Omental fat pad (tissue), 4 donors: Measurements from ENCODE around the gene GRB2. TPM values are rescaled to one million over a fixed set of nuclear protein-coding genes. Genes with fewer than 3 reads are reported as not detected.

Source experiments
- ATAC-seq: fragments of 150-250 bp; one replicate; pipeline ENCODE4 v1.9.1; 2016; ENCODE audit warnings: mild to moderate bottlenecking, moderate library complexity; ENCODE audit not compliant: low FRiP score
- DNase-seq: peaks from one replicate; pipeline ENCODE4 v3.0.0-alpha.2; 2019; ENCODE audit warnings: low spot score
- total RNA-seq, 4 donors: library from RNA; depleted of rRNA; stranded (reverse); fragments of >200 nt; gene quantifications; one replicate each; pipeline ENCODE4 v1.1.0, GENCODE V29; 2016
- TF ChIP-seq, protein P1 (sequence below), 3 donors: fragments of 450-650 bp; IDR thresholded peaks; one replicate each; pipeline ENCODE4 v1.5.1; 2016 to 2017; ENCODE audit warnings: antibody characterized with exemption in 3 of 3, mild to moderate bottlenecking in 3 of 3, moderate library complexity in 2 of 3

Gene GRB2
- total RNA-seq, 4 donors from 2014 or later: 87.4 to 152 (median 108) TPM

DNA sequence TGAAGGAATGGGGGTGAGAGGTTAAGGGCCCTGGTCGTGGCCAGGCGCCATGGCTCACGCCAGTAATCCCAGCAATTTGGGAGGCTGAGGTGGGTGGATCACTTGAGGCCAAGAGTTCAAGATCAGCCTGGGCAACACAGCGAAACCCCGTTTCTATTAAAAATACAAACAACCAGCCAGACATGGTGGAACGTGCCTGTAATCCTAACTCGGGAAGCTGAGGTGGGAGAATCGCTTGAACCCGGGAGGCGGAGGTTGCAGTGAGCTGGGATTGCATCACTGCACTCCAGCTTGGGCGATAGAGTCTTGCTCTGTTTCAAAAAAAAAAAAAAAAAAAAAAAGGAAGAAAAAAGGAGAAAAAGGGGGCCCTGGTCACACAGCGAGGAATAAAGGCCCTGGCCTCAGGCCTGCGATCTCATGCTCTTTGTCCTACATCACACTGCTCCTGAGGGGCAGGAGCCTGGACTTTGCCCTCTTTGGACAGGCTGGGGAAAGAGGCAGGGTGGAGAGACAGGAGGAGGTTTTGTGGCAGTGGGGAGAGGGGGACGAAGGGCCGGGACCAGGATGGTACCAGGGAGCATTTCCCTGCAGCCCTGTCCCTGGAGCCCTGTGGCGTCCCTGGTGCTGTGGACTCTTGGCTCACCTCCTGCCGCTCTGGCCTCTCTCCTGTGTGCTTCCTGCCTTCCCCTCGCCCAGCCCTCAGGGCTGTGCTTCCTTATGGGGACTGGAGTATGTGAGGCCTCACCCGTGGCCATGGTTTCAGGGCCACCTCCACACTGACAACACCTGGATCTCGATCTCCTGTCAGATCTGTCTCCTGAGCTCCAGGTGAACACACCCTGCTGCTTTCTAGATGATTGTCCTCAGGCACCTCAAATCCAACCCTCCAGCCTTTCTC, 96.5 kb downstream of the GRB2 start:
- TF ChIP-seq, protein P1, sequence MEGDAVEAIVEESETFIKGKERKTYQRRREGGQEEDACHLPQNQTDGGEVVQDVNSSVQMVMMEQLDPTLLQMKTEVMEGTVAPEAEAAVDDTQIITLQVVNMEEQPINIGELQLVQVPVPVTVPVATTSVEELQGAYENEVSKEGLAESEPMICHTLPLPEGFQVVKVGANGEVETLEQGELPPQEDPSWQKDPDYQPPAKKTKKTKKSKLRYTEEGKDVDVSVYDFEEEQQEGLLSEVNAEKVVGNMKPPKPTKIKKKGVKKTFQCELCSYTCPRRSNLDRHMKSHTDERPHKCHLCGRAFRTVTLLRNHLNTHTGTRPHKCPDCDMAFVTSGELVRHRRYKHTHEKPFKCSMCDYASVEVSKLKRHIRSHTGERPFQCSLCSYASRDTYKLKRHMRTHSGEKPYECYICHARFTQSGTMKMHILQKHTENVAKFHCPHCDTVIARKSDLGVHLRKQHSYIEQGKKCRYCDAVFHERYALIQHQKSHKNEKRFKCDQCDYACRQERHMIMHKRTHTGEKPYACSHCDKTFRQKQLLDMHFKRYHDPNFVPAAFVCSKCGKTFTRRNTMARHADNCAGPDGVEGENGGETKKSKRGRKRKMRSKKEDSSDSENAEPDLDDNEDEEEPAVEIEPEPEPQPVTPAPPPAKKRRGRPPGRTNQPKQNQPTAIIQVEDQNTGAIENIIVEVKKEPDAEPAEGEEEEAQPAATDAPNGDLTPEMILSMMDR (IDR thresholded peaks at IDR 0.05): no peak
- ATAC-seq (no peak), DNase-seq (no peak)

DNA sequence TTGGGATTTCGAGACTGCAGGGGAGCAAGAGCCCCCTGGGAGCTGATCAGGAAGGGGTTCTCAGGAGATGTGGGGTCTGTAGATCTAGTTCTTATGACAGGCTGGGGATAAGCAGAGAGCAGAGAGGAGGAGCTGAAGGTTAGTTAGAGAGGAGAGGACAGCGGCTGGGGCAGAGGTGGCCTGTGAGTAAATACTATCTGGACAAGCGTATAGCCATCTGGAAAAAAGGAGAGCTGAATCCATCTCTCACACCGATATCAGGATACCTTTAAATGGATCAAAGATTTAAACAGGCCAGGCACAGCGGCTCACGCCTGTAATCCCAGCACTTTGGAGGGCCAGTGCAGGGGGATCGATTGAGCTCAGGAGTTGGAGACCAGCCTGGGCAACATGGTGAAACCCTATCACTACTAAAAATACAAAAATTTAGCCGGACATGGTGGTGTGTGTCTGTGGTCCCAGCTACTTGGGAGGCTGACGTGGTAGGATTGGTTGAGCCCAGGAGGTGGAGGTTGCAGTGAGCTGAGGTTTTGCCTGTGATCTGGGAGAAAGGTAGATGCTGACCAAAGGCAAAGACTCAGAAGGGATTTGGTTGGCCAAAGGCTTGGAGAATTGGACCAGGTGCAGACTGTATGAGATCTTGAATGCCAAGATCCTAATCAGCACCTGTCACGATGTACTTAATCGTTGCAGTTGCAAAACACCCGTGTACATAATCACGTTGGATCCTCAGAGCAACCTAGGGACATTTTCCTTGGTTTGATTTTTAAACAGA, 97.3 kb downstream of the GRB2 start:
- DNase-seq (no peak), ATAC-seq (no peak)
- TF ChIP-seq, protein P1 (IDR thresholded peaks at IDR 0.05): no peak

DNA sequence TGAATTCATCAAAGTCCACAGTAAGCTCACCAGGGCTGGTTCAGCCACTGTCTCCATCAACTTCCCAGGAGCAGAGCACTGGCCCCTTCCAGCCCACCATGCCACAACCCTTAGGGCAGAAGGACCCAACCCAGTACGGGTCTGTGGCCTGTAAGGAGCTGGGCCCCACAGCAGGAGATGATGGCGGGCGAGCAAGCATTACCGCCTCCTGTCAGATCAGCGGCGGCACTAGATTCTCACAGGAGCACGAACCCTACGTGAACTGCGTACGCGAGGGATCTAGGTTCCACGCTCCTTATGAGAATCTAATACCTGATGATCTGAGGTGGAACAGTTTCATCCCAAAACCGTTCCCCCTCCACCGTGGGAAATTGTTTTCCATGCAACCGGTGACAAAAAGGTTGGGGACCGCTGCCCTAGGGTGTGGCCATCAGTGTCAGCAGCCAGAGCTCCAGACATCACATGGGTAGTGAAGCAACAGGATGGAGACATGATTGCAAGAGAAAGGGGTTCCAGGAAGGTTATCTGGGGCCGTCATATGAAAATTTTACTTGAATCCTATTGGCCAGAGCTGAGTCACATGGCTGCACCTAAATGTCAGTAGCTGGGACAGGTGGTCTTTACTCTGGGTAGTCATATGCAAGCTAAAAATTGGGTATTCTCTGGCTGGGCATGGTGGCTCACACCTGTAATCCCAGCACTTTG, 103.8 kb downstream of the GRB2 start:
- DNase-seq: no peak
- TF ChIP-seq, protein P1 (IDR thresholded peaks at IDR 0.05): no peak
- peak; percentile 31 for ATAC-seq

DNA sequence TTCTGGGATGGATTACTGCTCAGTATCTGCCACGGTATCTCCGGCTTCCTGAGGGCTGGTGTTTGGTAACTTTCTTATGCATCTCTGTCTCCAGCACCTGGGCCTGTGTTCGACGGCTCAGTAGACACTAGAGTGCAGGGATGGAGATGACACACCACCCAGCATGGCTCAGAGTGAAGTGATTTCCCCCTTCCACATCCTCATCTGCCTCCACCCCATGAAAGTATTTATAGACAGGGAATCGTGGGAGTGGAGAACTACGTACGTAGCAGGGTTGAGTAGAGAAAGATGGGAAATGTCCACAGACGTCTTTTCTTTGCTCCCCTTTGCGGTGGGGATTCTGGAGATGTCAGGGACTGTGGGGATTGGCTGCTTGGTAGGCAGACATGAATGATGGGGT, 104.4 kb downstream of the GRB2 start:
- peak; percentile 34 for ATAC-seq
- DNase-seq: no peak
- TF ChIP-seq, protein P1 (IDR thresholded peaks at IDR 0.05): no peak

DNA sequence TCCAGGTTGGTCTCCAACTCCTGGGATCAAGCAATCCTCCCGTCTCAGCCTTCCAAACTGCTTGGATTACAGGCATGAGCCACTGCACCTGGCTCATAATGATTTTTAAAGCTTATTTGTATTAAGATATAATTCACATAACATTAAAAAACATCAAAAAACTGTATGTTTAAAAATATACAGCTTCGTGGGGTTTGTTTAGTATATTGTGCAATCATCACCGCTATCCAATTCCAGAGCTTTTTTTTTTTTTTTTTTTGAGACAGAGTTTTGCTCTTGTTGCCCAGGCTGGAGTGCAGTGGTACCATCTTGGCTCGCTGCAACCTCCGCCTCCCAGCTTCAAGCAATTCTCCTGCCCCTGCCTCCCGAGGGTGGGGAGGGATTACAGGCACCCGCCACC, 105.2 kb downstream of the GRB2 start:
- DNase-seq (no peak), ATAC-seq (no peak)

More for the DNA sequence above, 105.2 kb downstream of the GRB2 start:
- TF ChIP-seq, protein P1 (IDR thresholded peaks at IDR 0.05): no peak
